GM23338 (cell line): Measurements from ENCODE around the gene BEGAIN. TPM values are rescaled to one million over a fixed set of nuclear protein-coding genes. Genes with fewer than 3 reads are reported as not detected.

ENCODE experiments used
- ATAC-seq: fragments of 200-7000 bp; cut with Tn5 transposase; 3 replicates; pipeline ENCODE4 v1.9.1; 2020
- DNase-seq: peaks from one replicate; pipeline ENCODE4 v3.0.0-alpha.2; 2015; ENCODE audit warnings: low spot score
- H2AFZ ChIP-seq: fragments of 200-600 bp; sonication (generic); 2 replicates; pipeline ENCODE4 v1.8.0; 2016; ENCODE audit warnings: antibody characterized with exemption, mild to moderate bottlenecking, moderate library complexity
- H3F3A ChIP-seq: fragments of 200-600 bp; sonication (generic); replicated peaks from 2 replicates; pipeline ENCODE4 v1.8.0; 2017; ENCODE audit warnings: antibody characterized with exemption, mixed run types, low read depth
- H3K27ac ChIP-seq: fragments of 200-600 bp; sonication (generic); 2 replicates; pipeline ENCODE4 v1.6.1; 2016; ENCODE audit warnings: low read depth
- H3K27me3 ChIP-seq: fragments of 200-600 bp; sonication (generic); 2 replicates; pipeline ENCODE4 v1.8.0; 2016; ENCODE audit warnings: mild to moderate bottlenecking, mixed run types, moderate library complexity; ENCODE audit not compliant: insufficient read depth
- H3K36me3 ChIP-seq: fragments of 200-600 bp; sonication (generic); 2 replicates; pipeline ENCODE4 v1.8.0; 2016; ENCODE audit warnings: mild to moderate bottlenecking; ENCODE audit not compliant: insufficient read depth
- H3K4me1 ChIP-seq: fragments of 200-600 bp; sonication (generic); 2 replicates; pipeline ENCODE4 v1.8.0; 2016; ENCODE audit warnings: mild to moderate bottlenecking, moderate library complexity; ENCODE audit not compliant: insufficient read depth
- H3K4me2 ChIP-seq: fragments of 200-600 bp; sonication (generic); 2 replicates; pipeline ENCODE4 v1.7.1; 2017; ENCODE audit warnings: mixed run types
- H3K4me3 ChIP-seq: fragments of 200-600 bp; sonication (generic); 2 replicates; pipeline ENCODE4 v1.6.1; 2016; ENCODE audit warnings: mixed run types
- H3K79me2 ChIP-seq: fragments of 200-600 bp; sonication (generic); replicated peaks from 2 replicates; pipeline ENCODE4 v1.8.0; 2017; ENCODE audit warnings: mild to moderate bottlenecking; ENCODE audit not compliant: insufficient read depth
- H3K9me2 ChIP-seq: fragments of 200-600 bp; sonication (generic); 2 replicates; pipeline ENCODE4 v1.8.0; 2017; ENCODE audit not compliant: insufficient read depth
- H4K20me1 ChIP-seq: fragments of 200-600 bp; sonication (generic); replicated peaks from 2 replicates; pipeline ENCODE4 v1.8.0; 2017; ENCODE audit warnings: mild to moderate bottlenecking; ENCODE audit not compliant: insufficient read depth
- H3K27ac Mint-ChIP-seq: 2 replicates; pipeline ENCODE4 v1.8.0; 2020; ENCODE audit warnings: inconsistent platforms, mild to moderate bottlenecking, moderate library complexity, mixed read lengths
- H3K27me3 Mint-ChIP-seq: 3 replicates; pipeline ENCODE4 v1.8.0; 2022; ENCODE audit warnings: low read depth, mild to moderate bottlenecking, moderate library complexity, mixed read lengths, inconsistent platforms; ENCODE audit not compliant: insufficient read depth, poor library complexity
- H3K36me3 Mint-ChIP-seq: 3 replicates; pipeline ENCODE4 v1.8.0; 2021; ENCODE audit warnings: low read depth, mild to moderate bottlenecking, inconsistent platforms, moderate library complexity, mixed read lengths
- H3K4me1 Mint-ChIP-seq: 3 replicates; pipeline ENCODE4 v1.8.0; 2020; ENCODE audit warnings: mild to moderate bottlenecking, inconsistent platforms, mixed read lengths
- H3K4me3 Mint-ChIP-seq: 3 replicates; pipeline ENCODE4 v1.8.0; 2021; ENCODE audit warnings: moderate library complexity, mild to moderate bottlenecking, inconsistent platforms, mixed read lengths
- H3K9me3 Mint-ChIP-seq: 3 replicates; pipeline ENCODE4 v1.8.0; 2020; ENCODE audit warnings: moderate library complexity, mild to moderate bottlenecking, inconsistent platforms, mixed read lengths
- CREB1 ChIP-seq: fragments of 250-450 bp; sonication (Bioruptor Pico); IDR thresholded peaks from 2 replicates; pipeline ENCODE4 v1.5.0; 2020; ENCODE audit warnings: low read depth, mild to moderate bottlenecking, moderate library complexity
- CTCF ChIP-seq, 2 experiments: fragments of 200-600 bp in 1 of 2; sonication (generic) in 1 of 2; conservative IDR thresholded peaks; 2 replicates each; pipeline versions ENCODE4 v1.5.1 to v1.6.1; 2016 to 2017; ENCODE audit warnings: antibody characterized with exemption in 2 of 2, low read depth in 2 of 2, mild to moderate bottlenecking in 2 of 2, moderate library complexity in 1 of 2
- ETS1 ChIP-seq: IDR thresholded peaks from 2 replicates; pipeline ENCODE4 v1.6.1; 2016; ENCODE audit warnings: antibody characterized with exemption
- EZH2 ChIP-seq: fragments of 200-600 bp; sonication (generic); IDR thresholded peaks from one replicate; pipeline ENCODE4 v1.8.0; 2017; ENCODE audit warnings: antibody characterized with exemption, mild to moderate bottlenecking, low read depth; ENCODE audit not compliant: unreplicated experiment
- EZH2phosphoT487 ChIP-seq: fragments of 200-600 bp; sonication (generic); IDR thresholded peaks from one replicate; pipeline ENCODE4 v1.8.1; 2018; ENCODE audit warnings: antibody characterized with exemption; ENCODE audit not compliant: unreplicated experiment
- JUNB ChIP-seq: IDR thresholded peaks from one replicate; pipeline ENCODE4 v1.6.1; 2016; ENCODE audit warnings: antibody characterized with exemption; ENCODE audit not compliant: unreplicated experiment
- POLR2AphosphoS5 ChIP-seq: IDR thresholded peaks from 2 replicates; pipeline ENCODE4 v1.6.1; 2016; ENCODE audit warnings: antibody characterized with exemption, low read depth
- REST ChIP-seq: IDR thresholded peaks from one replicate; pipeline ENCODE4 v1.6.1; 2018; ENCODE audit warnings: antibody characterized with exemption; ENCODE audit not compliant: unreplicated experiment
- STAT1 ChIP-seq: IDR thresholded peaks from one replicate; pipeline ENCODE4 v1.6.1; 2016; ENCODE audit warnings: antibody characterized with exemption; ENCODE audit not compliant: unreplicated experiment
- ZNF114 ChIP-seq: fragments of 250-450 bp; sonication (Bioruptor Pico); IDR thresholded peaks from 2 replicates; pipeline ENCODE4 v1.5.0; 2020; ENCODE audit warnings: mild to moderate bottlenecking, moderate library complexity
- ZNF331 ChIP-seq: fragments of 250-450 bp; sonication (Bioruptor Pico); IDR thresholded peaks from 2 replicates; pipeline ENCODE4 v1.5.0; 2020; ENCODE audit warnings: low read depth, mild to moderate bottlenecking, moderate library complexity
- polyA plus RNA-seq: library from polyadenylated mRNA; unstranded; fragments of >200 nt; fragmentation: Nextera tagmentation; extraction: Ambion mirVana; gene quantifications from 2 replicates; pipeline ENCODE4 v1.2.1, GENCODE V29; 2016
- total RNA-seq: library from RNA; depleted of rRNA; stranded (reverse); fragments of >200 nt; shearing (Covaris generic); gene quantifications from 2 replicates; pipeline ENCODE4 v1.2.3, GENCODE V29; 2014

Gene BEGAIN
- total and polyA plus RNA-seq, 2 experiments from 2014 or later = 0.60 to 2.4 TPM

GRCh38 chr14:100536121-100536510 lies 51.1 kb downstream of the BEGAIN start (continued):
- TF ChIP-seq REST = no peak
- TF ChIP-seq EZH2phosphoT487 = no peak

- no peaks in the 10 kb centered on the region for H3K36me3 Mint-ChIP-seq
- H3K27me3 Mint-ChIP-seq = peaks cover 2% of the 10 kb centered on the region
- H3K27ac ChIP-seq = no peak overlapping the region
- no peaks in the 10 kb centered on the region for H3K9me2 ChIP-seq
- peaks cover 8% of the 10 kb centered on the region for H3K4me1 Mint-ChIP-seq
- H3F3A ChIP-seq = no peaks in the 10 kb centered on the region
- no peaks in the 10 kb centered on the region for H3K9me3 Mint-ChIP-seq
- no peak overlapping the region for H3K27ac Mint-ChIP-seq
- H4K20me1 ChIP-seq = no peaks in the 10 kb centered on the region
- H3K4me3 ChIP-seq = no peak overlapping the region
- H3K79me2 ChIP-seq = no peaks in the 10 kb centered on the region
- H3K36me3 ChIP-seq = no peaks in the 10 kb centered on the region
- ATAC-seq (no peak), DNase-seq (no peak)
- no peaks in the 10 kb centered on the region for H3K4me1 ChIP-seq
- H3K4me2 ChIP-seq = no peak overlapping the region
- no peaks in the 10 kb centered on the region for H3K27me3 ChIP-seq
- H3K4me3 Mint-ChIP-seq = no peak overlapping the region
- H2AFZ ChIP-seq = no peak overlapping the region
- no peak for TF ChIP-seq POLR2AphosphoS5
- TF ChIP-seq ZNF114 (CRISPR knock-in tag) = no peak
- TF ChIP-seq STAT1 = no peak
- no peak for TF ChIP-seq JUNB
- TF ChIP-seq ETS1 = no peak
- no peak for TF ChIP-seq CREB1 (CRISPR knock-in tag)
- no peak for TF ChIP-seq ZNF331 (CRISPR knock-in tag)
- no peak for TF ChIP-seq REST
- no peak for TF ChIP-seq CTCF (conservative IDR thresholded peaks at IDR 0.05; ENCODE audit: low read depth in 2 of 2)
- TF ChIP-seq EZH2phosphoT487 = no peak
- TF ChIP-seq EZH2 = no peak
Measured at GRCh38 chr14:100535287-100536120, 51.7 kb downstream of the BEGAIN start.
